ENCODE data around the gene DGKG.
A peak's percentile ranks its signal among the peaks of the same experiment; 100 is the strongest.

- TF ChIP-seq HOXB13 (CRISPR knock-in tag; IDR thresholded peaks at IDR 0.05; ENCODE audit: low read depth) (no peak), USF2 (IDR thresholded peaks at IDR 0.05) (no peak), REST (IDR thresholded peaks at IDR 0.05) (no peak), RAD21 (conservative IDR thresholded peaks at IDR 0.05 in 1 of 2, IDR thresholded peaks at IDR 0.05 in 1 of 2) (peak; percentile 76 to 81), CTCF (IDR thresholded peaks at IDR 0.05) (peak; percentile 76), NR3C1 (IDR thresholded peaks at IDR 0.05) (no peak), ZSCAN20 (CRISPR knock-in tag; IDR thresholded peaks at IDR 0.05) (no peak), HDAC2 (IDR thresholded peaks at IDR 0.05) (no peak), JUN (IDR thresholded peaks at IDR 0.05) (no peak), POLR2A (IDR thresholded peaks at IDR 0.05; ENCODE audit: low read length) (no peak), CHD4 (IDR thresholded peaks at IDR 0.05; ENCODE audit: borderline replicate concordance) (no peak)
Measured at GRCh38 chr3:186259612-186260383, 102.2 kb downstream of the DGKG start.

All from A549 (cell line).